ENCODE results near the gene GOSR2.

The GOSR2 gene

GRCh38 chr17:46882666-46883065 lies 40.3 kb upstream of the GOSR2 start:
- H3K4me3 ChIP-seq (ENCODE audit: low read length in 2 of 2): no peak overlapping the region
- H3K4me1 ChIP-seq (ENCODE audit: control insufficient read depth in 2 of 2, insufficient read depth in 2 of 2, low read length in 2 of 2): peaks cover 0 to 2% of the 10 kb centered on the region in 2 donors
- H3K36me3 ChIP-seq (ENCODE audit: control insufficient read depth in 2 of 2, insufficient read depth in 2 of 2, low read length in 2 of 2): no peaks in the 10 kb centered on the region
- H3K9me3 ChIP-seq (ENCODE audit: control insufficient read depth in 2 of 2, low read length in 2 of 2): no peaks in the 10 kb centered on the region
- no peak overlapping the region for H3K9ac ChIP-seq (ENCODE audit: low read depth in 1 of 2, low read length in 2 of 2)
- H3K27me3 ChIP-seq (ENCODE audit: control insufficient read depth in 2 of 2, insufficient read depth in 2 of 2, low read length in 2 of 2): peaks cover 0 to 4% of the 10 kb centered on the region in 2 donors
- H3K27ac ChIP-seq (ENCODE audit: low read depth in 2 of 2, low read length in 2 of 2): no peak overlapping the region

- no peak overlapping the region for H3K4me3 ChIP-seq (ENCODE audit: low read length in 2 of 2)
- H3K27ac ChIP-seq (ENCODE audit: low read depth in 2 of 2, low read length in 2 of 2): no peak overlapping the region
- H3K9me3 ChIP-seq (ENCODE audit: control insufficient read depth in 2 of 2, low read length in 2 of 2): no peaks in the 10 kb centered on the region
- no peaks in the 10 kb centered on the region for H3K36me3 ChIP-seq (ENCODE audit: control insufficient read depth in 2 of 2, insufficient read depth in 2 of 2, low read length in 2 of 2)
- peaks cover under 1 to 9% of the 10 kb centered on the region in 2 donors for H3K27me3 ChIP-seq (ENCODE audit: control insufficient read depth in 2 of 2, insufficient read depth in 2 of 2, low read length in 2 of 2)
- no peaks in the 10 kb centered on the region for H3K4me1 ChIP-seq (ENCODE audit: control insufficient read depth in 2 of 2, insufficient read depth in 2 of 2, low read length in 2 of 2)
- no peak overlapping the region for H3K9ac ChIP-seq (ENCODE audit: low read depth in 1 of 2, low read length in 2 of 2)
These were observed 39.0 kb upstream of the GOSR2 start for GRCh38 chr17:46883871-46884520.

- Histone ChIP-seq H3K27ac (ENCODE audit: low read depth in 2 of 2, low read length in 2 of 2) (no peak overlapping the region), H3K36me3 (ENCODE audit: control insufficient read depth in 2 of 2, insufficient read depth in 2 of 2, low read length in 2 of 2) (no peaks in the 10 kb centered on the region), H3K9ac (ENCODE audit: low read depth in 1 of 2, low read length in 2 of 2) (no peak overlapping the region), H3K4me3 (ENCODE audit: low read length in 2 of 2) (no peak overlapping the region), H3K4me1 (ENCODE audit: control insufficient read depth in 2 of 2, insufficient read depth in 2 of 2, low read length in 2 of 2) (no peaks in the 10 kb centered on the region), H3K27me3 (ENCODE audit: control insufficient read depth in 2 of 2, insufficient read depth in 2 of 2, low read length in 2 of 2) (peaks cover 4 to 14% of the 10 kb centered on the region in 2 donors), H3K9me3 (ENCODE audit: control insufficient read depth in 2 of 2, low read length in 2 of 2) (no peaks in the 10 kb centered on the region)
These were observed 38.4 kb upstream of the GOSR2 start for GRCh38 chr17:46884552-46884951.

GRCh38 chr17:46885415-46886309 lies 37.3 kb upstream of the GOSR2 start:
- Histone ChIP-seq H3K4me3 (ENCODE audit: low read length in 2 of 2) (no peak overlapping the region), H3K9me3 (ENCODE audit: control insufficient read depth in 2 of 2, low read length in 2 of 2) (no peaks in the 10 kb centered on the region), H3K27ac (ENCODE audit: low read depth in 2 of 2, low read length in 2 of 2) (no peak overlapping the region)

GRCh38 chr17:46886310-46886663 lies 36.7 kb upstream of the GOSR2 start:
- Histone ChIP-seq H3K27me3 (ENCODE audit: control insufficient read depth in 2 of 2, insufficient read depth in 2 of 2, low read length in 2 of 2) (peaks cover 6 to 14% of the 10 kb centered on the region in 2 donors), H3K27ac (ENCODE audit: low read depth in 2 of 2, low read length in 2 of 2) (no peak overlapping the region), H3K9me3 (ENCODE audit: control insufficient read depth in 2 of 2, low read length in 2 of 2) (no peaks in the 10 kb centered on the region), H3K4me3 (ENCODE audit: low read length in 2 of 2) (no peak overlapping the region), H3K4me1 (ENCODE audit: control insufficient read depth in 2 of 2, insufficient read depth in 2 of 2, low read length in 2 of 2) (no peaks in the 10 kb centered on the region), H3K36me3 (ENCODE audit: control insufficient read depth in 2 of 2, insufficient read depth in 2 of 2, low read length in 2 of 2) (no peaks in the 10 kb centered on the region), H3K9ac (ENCODE audit: low read depth in 1 of 2, low read length in 2 of 2) (no peak overlapping the region)

More at GRCh38 chr17:46885415-46886309, 37.3 kb upstream of the GOSR2 start:
- no peak overlapping the region for H3K9ac ChIP-seq (ENCODE audit: low read depth in 1 of 2, low read length in 2 of 2)
- no peaks in the 10 kb centered on the region for H3K36me3 ChIP-seq (ENCODE audit: control insufficient read depth in 2 of 2, insufficient read depth in 2 of 2, low read length in 2 of 2)
- H3K27me3 ChIP-seq (ENCODE audit: control insufficient read depth in 2 of 2, insufficient read depth in 2 of 2, low read length in 2 of 2): peaks cover 4 to 14% of the 10 kb centered on the region in 2 donors
- H3K4me1 ChIP-seq (ENCODE audit: control insufficient read depth in 2 of 2, insufficient read depth in 2 of 2, low read length in 2 of 2): no peaks in the 10 kb centered on the region

GRCh38 chr17:46887717-46888116 lies 35.2 kb upstream of the GOSR2 start:
- H3K9me3 ChIP-seq (ENCODE audit: control insufficient read depth in 2 of 2, low read length in 2 of 2): no peaks in the 10 kb centered on the region
- H3K27me3 ChIP-seq (ENCODE audit: control insufficient read depth in 2 of 2, insufficient read depth in 2 of 2, low read length in 2 of 2): peaks cover 9 to 18% of the 10 kb centered on the region in 2 donors
- H3K4me3 ChIP-seq (ENCODE audit: low read length in 2 of 2): no peak overlapping the region
- H3K4me1 ChIP-seq (ENCODE audit: control insufficient read depth in 2 of 2, insufficient read depth in 2 of 2, low read length in 2 of 2): no peaks in the 10 kb centered on the region
- no peak overlapping the region for H3K9ac ChIP-seq (ENCODE audit: low read depth in 1 of 2, low read length in 2 of 2)
- no peaks in the 10 kb centered on the region for H3K36me3 ChIP-seq (ENCODE audit: control insufficient read depth in 2 of 2, insufficient read depth in 2 of 2, low read length in 2 of 2)
- no peak overlapping the region for H3K27ac ChIP-seq (ENCODE audit: low read depth in 2 of 2, low read length in 2 of 2)

GRCh38 chr17:46888727-46889126 lies 34.2 kb upstream of the GOSR2 start:
- no peak overlapping the region for H3K9ac ChIP-seq (ENCODE audit: low read depth in 1 of 2, low read length in 2 of 2)
- H3K9me3 ChIP-seq (ENCODE audit: control insufficient read depth in 2 of 2, low read length in 2 of 2): no peaks in the 10 kb centered on the region
- H3K27ac ChIP-seq (ENCODE audit: low read depth in 2 of 2, low read length in 2 of 2): no peak overlapping the region
- no peak overlapping the region for H3K4me3 ChIP-seq (ENCODE audit: low read length in 2 of 2)
- peaks cover 13 to 18% of the 10 kb centered on the region in 2 donors for H3K27me3 ChIP-seq (ENCODE audit: control insufficient read depth in 2 of 2, insufficient read depth in 2 of 2, low read length in 2 of 2)
- H3K4me1 ChIP-seq (ENCODE audit: control insufficient read depth in 2 of 2, insufficient read depth in 2 of 2, low read length in 2 of 2): no peaks in the 10 kb centered on the region
- H3K36me3 ChIP-seq (ENCODE audit: control insufficient read depth in 2 of 2, insufficient read depth in 2 of 2, low read length in 2 of 2): no peaks in the 10 kb centered on the region

- Histone ChIP-seq H3K4me1 (ENCODE audit: control insufficient read depth in 2 of 2, insufficient read depth in 2 of 2, low read length in 2 of 2) (no peaks in the 10 kb centered on the region), H3K27me3 (ENCODE audit: control insufficient read depth in 2 of 2, insufficient read depth in 2 of 2, low read length in 2 of 2) (peaks cover 13 to 18% of the 10 kb centered on the region in 2 donors), H3K4me3 (ENCODE audit: low read length in 2 of 2) (no peak overlapping the region), H3K9me3 (ENCODE audit: control insufficient read depth in 2 of 2, low read length in 2 of 2) (no peaks in the 10 kb centered on the region), H3K9ac (ENCODE audit: low read depth in 1 of 2, low read length in 2 of 2) (no peak overlapping the region), H3K36me3 (ENCODE audit: control insufficient read depth in 2 of 2, insufficient read depth in 2 of 2, low read length in 2 of 2) (no peaks in the 10 kb centered on the region), H3K27ac (ENCODE audit: low read depth in 2 of 2, low read length in 2 of 2) (no peak overlapping the region)
These were observed 33.4 kb upstream of the GOSR2 start for GRCh38 chr17:46889519-46889918.

- H3K9me3 ChIP-seq (ENCODE audit: control insufficient read depth in 2 of 2, low read length in 2 of 2): no peaks in the 10 kb centered on the region
- no peak overlapping the region for H3K27ac ChIP-seq (ENCODE audit: low read depth in 2 of 2, low read length in 2 of 2)
- H3K27me3 ChIP-seq (ENCODE audit: control insufficient read depth in 2 of 2, insufficient read depth in 2 of 2, low read length in 2 of 2): peaks cover 13 to 18% of the 10 kb centered on the region in 2 donors
- H3K9ac ChIP-seq (ENCODE audit: low read depth in 1 of 2, low read length in 2 of 2): no peak overlapping the region
- H3K36me3 ChIP-seq (ENCODE audit: control insufficient read depth in 2 of 2, insufficient read depth in 2 of 2, low read length in 2 of 2): no peaks in the 10 kb centered on the region
- no peaks in the 10 kb centered on the region for H3K4me1 ChIP-seq (ENCODE audit: control insufficient read depth in 2 of 2, insufficient read depth in 2 of 2, low read length in 2 of 2)
- no peak overlapping the region for H3K4me3 ChIP-seq (ENCODE audit: low read length in 2 of 2)
These were observed 32.9 kb upstream of the GOSR2 start for GRCh38 chr17:46889992-46890564.

GRCh38 chr17:46890638-46891037 lies 32.3 kb upstream of the GOSR2 start:
- Histone ChIP-seq H3K4me1 (ENCODE audit: control insufficient read depth in 2 of 2, insufficient read depth in 2 of 2, low read length in 2 of 2) (no peaks in the 10 kb centered on the region), H3K27ac (ENCODE audit: low read depth in 2 of 2, low read length in 2 of 2) (no peak overlapping the region), H3K4me3 (ENCODE audit: low read length in 2 of 2) (no peak overlapping the region), H3K9ac (ENCODE audit: low read depth in 1 of 2, low read length in 2 of 2) (no peak overlapping the region), H3K36me3 (ENCODE audit: control insufficient read depth in 2 of 2, insufficient read depth in 2 of 2, low read length in 2 of 2) (no peaks in the 10 kb centered on the region), H3K27me3 (ENCODE audit: control insufficient read depth in 2 of 2, insufficient read depth in 2 of 2, low read length in 2 of 2) (peaks cover 13 to 15% of the 10 kb centered on the region in 2 donors), H3K9me3 (ENCODE audit: control insufficient read depth in 2 of 2, low read length in 2 of 2) (no peaks in the 10 kb centered on the region)
